ENCODE data around the gene ARHGAP15.

- TF ChIP-seq CTCF (IDR thresholded peaks at IDR 0.05) = no peak
- no peak for TF ChIP-seq POLR2A (IDR thresholded peaks at IDR 0.05)
These were observed 563.7 kb downstream of the ARHGAP15 start for GRCh38 chr2:143692967-143693366.
